A549 (cell line): ENCODE measurements around the gene ZGLP1. TPM values are rescaled to one million over a fixed set of nuclear protein-coding genes. Genes with fewer than 3 reads are reported as not detected.
A peak's percentile ranks its signal among the peaks of the same experiment; 100 is the strongest.

Source experiments
- ATAC-seq, 2 experiments: fragments of 200-7000 bp in 1 of 2; fragments of >200 bp in 1 of 2; cut with Nextera tagmentation in 1 of 2; cut with Tn5 transposase in 1 of 2; 3 replicates each; pipeline versions ENCODE4 v1.8.0 to v1.9.1; 2018 to 2020; ENCODE audit warnings: mild to moderate bottlenecking in 1 of 2, moderate library complexity in 1 of 2
- CTCF ChIA-PET: fragments of 300-600 bp; sonication (Branson Sonifier 250); formaldehyde crosslinking; extraction: SDS; loops from one replicate; lab custom pipeline; 2021; ENCODE audit warnings: antibody characterized with exemption, inconsistent platforms; lab: Yijun Ruan, JAX
- POLR2A ChIA-PET: fragments of 350-600 bp; formaldehyde crosslinking; extraction: SDS; loops from one replicate; lab custom pipeline; 2021; ENCODE audit warnings: antibody characterized with exemption, inconsistent platforms; lab: Yijun Ruan, JAX
- DNase-seq, 2 experiments: peaks; one replicate each; pipeline versions ENCODE4 v3.0.0 to v3.0.0-alpha.2; 2011 to 2016; ENCODE audit warnings: low read depth in 1 of 2, low spot score in 1 of 2
- FAIRE-seq: peaks from 2 replicates; lab custom pipeline; 2011; peaks lifted over from hg19 to GRCh38; lab: Jason Lieb, UNC
- H3K27ac ChIP-seq, 2 experiments: fragments of >200 bp; sonication (Bioruptor Twin); formaldehyde crosslinking; 3 replicates each; pipeline ENCODE4 v1.5.1; 2016 to 2017
- H3K4me1 ChIP-seq: fragments of >200 bp; sonication (Bioruptor Twin); formaldehyde crosslinking; 3 replicates; pipeline ENCODE4 v1.6.1; 2016
- H3K4me2 ChIP-seq: fragments of >200 bp; sonication (Bioruptor Twin); formaldehyde crosslinking; 3 replicates; pipeline ENCODE4 v1.6.1; 2016
- H3K4me3 ChIP-seq: fragments of >200 bp; sonication (Bioruptor Twin); formaldehyde crosslinking; 3 replicates; pipeline ENCODE4 v1.5.1; 2016
- H3K9me3 ChIP-seq: fragments of >200 bp; sonication (Bioruptor Twin); formaldehyde crosslinking; 3 replicates; pipeline ENCODE4 v1.6.1; 2016
- CBX2 ChIP-seq: fragments of 200-600 bp; sonication (generic); IDR thresholded peaks from 2 replicates; pipeline ENCODE4 v1.6.1; 2016; ENCODE audit warnings: low read depth, mild to moderate bottlenecking, borderline replicate concordance
- CBX8 ChIP-seq: fragments of 200-600 bp; sonication (generic); IDR thresholded peaks from 2 replicates; pipeline ENCODE4 v1.6.1; 2016
- CHD2 ChIP-seq: fragments of 150-350 bp; IDR thresholded peaks from 2 replicates; pipeline ENCODE4 v1.6.1; 2014; ENCODE audit warnings: low read length; ENCODE audit not compliant: partially characterized antibody
- ESRRA ChIP-seq: fragments of 150-350 bp; IDR thresholded peaks from 2 replicates; pipeline ENCODE4 v1.6.1; 2014; ENCODE audit warnings: mild to moderate bottlenecking, low read length, borderline replicate concordance
- GATA3 ChIP-seq: IDR thresholded peaks from 2 replicates; pipeline ENCODE4 v1.6.1; 2012; ENCODE audit warnings: borderline replicate concordance
- HDAC2 ChIP-seq: fragments of 200-600 bp; sonication (generic); IDR thresholded peaks from 2 replicates; pipeline ENCODE4 v1.6.1; 2016
- HOXA7 ChIP-seq: fragments of 250-450 bp; sonication (Bioruptor Pico); IDR thresholded peaks from 2 replicates; pipeline ENCODE4 v1.5.0; 2020; ENCODE audit warnings: mild to moderate bottlenecking, moderate library complexity
- HOXB13 ChIP-seq: fragments of 250-450 bp; sonication (Bioruptor Pico); IDR thresholded peaks from 2 replicates; pipeline ENCODE4 v1.5.0; 2020; ENCODE audit warnings: low read depth, mild to moderate bottlenecking, moderate library complexity
- JUNB ChIP-seq: fragments of >200 bp; sonication (Bioruptor Twin); formaldehyde crosslinking; IDR thresholded peaks from 2 replicates; pipeline ENCODE4 v1.6.1; 2016
- MAZ ChIP-seq: fragments of 150-350 bp; IDR thresholded peaks from 2 replicates; pipeline ENCODE4 v1.6.1; 2014; ENCODE audit warnings: antibody characterized with exemption, low read depth, low read length, borderline replicate concordance
- MYC ChIP-seq: IDR thresholded peaks from 2 replicates; pipeline ENCODE4 v1.6.1; 2012; ENCODE audit warnings: mild to moderate bottlenecking, inconsistent platforms, low read length, improper control_type of control experiment, borderline replicate concordance
- NFE2L2 ChIP-seq: fragments of 150-350 bp; conservative IDR thresholded peaks from 2 replicates; pipeline ENCODE4 v1.6.1; 2014; ENCODE audit warnings: low read length
- PHF8 ChIP-seq: fragments of 200-600 bp; sonication (generic); IDR thresholded peaks from 2 replicates; pipeline ENCODE4 v1.6.1; 2016; ENCODE audit warnings: low read depth, mild to moderate bottlenecking, antibody characterized with exemption, moderate library complexity, borderline replicate concordance
- POLR2A ChIP-seq: IDR thresholded peaks from 2 replicates; pipeline ENCODE4 v1.6.1; 2012; ENCODE audit warnings: mild to moderate bottlenecking, low read length
- POLR2AphosphoS2 ChIP-seq: conservative IDR thresholded peaks from 2 replicates; pipeline ENCODE4 v1.6.1; 2012; ENCODE audit warnings: low read length, improper control_type of control experiment, inconsistent platforms
- ZSCAN20 ChIP-seq: fragments of 250-450 bp; sonication (Bioruptor Pico); IDR thresholded peaks from 2 replicates; pipeline ENCODE4 v1.8.0; 2022; ENCODE audit warnings: mild to moderate bottlenecking, moderate library complexity
- whole genome bisulfite sequencing: methylation state at CpG from one replicate; pipeline ENCODE4 v1.1.6; 2017; ENCODE audit errors: missing lambda C conversion rate; 5-methylcytosine and 5-hydroxymethylcytosine counted together
- polyA minus RNA-seq: library from RNA; depleted of rRNA, polyadenylated mRNA; stranded (reverse); fragments of >200 nt; gene quantifications from 2 replicates; pipeline ENCODE4 v1.2.3, GENCODE V29; 2011; rRNA and poly(A)+ RNA removed
- polyA plus RNA-seq, 4 experiments: library from polyadenylated mRNA; depleted of rRNA in 3 of 4; stranded (reverse); fragments of >200 nt; fragmentation: RNase III in 1 of 4; extraction: RNeasy Plus Mini Kit Qiagen cat#74134 plus additional on column Dnase treatment in 1 of 4; gene quantifications; 2 replicates in 3 of 4; 3 replicates in 1 of 4; pipeline ENCODE4 v1.2.3, GENCODE V29; 2011 to 2017
- TF ChIP-seq, protein P1 (sequence below): IDR thresholded peaks from 2 replicates; pipeline ENCODE4 v1.6.1; 2012
- TF ChIP-seq, protein P2 (sequence below): fragments of 200-600 bp; sonication (generic); IDR thresholded peaks from 2 replicates; pipeline ENCODE4 v1.6.1; 2016; ENCODE audit warnings: antibody characterized with exemption, mild to moderate bottlenecking, moderate library complexity

The ZGLP1 gene
- polyA plus RNA-seq (2011; rRNA removed) (0.84 and 1.2 TPM in 2 replicates), polyA plus RNA-seq (2017; fragmentation: RNase III; extraction: RNeasy Plus Mini Kit Qiagen cat#74134 plus additional on column Dnase treatment) (1.7 to 2.1 TPM (median 1.9 TPM) in 3 replicates), polyA minus RNA-seq (0.12 TPM in 1 of 2 replicates, not detected in the other)
- 2.5 and 3.0 TPM in 2 replicates for polyA plus RNA-seq (2012; cell fraction: cytosol; rRNA removed)
- 10.1 and 10.7 TPM in 2 replicates for polyA plus RNA-seq (2012; cell fraction: nucleus; rRNA removed)

DNA sequence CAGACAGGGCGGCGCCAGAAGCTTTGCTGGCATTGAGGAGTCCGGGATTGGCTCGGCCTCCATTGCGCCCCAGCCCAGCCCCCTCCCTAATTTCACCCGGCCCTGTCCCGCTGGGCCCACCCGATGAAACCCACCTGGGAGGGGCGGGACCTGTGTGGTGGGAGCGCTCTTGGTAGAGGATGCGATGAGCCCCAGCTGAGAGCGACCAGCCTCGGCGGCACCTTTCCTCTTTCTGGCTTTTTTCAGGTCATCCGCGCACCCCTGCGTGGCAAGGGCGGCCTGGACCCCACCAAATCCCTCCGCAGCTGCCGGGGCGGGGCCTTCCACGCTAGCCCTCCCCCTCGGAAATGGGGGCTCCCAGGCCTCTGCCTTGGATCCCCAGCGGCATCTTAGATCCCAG is at the start of gene ZGLP1:
Gene ZGLP1, minus strand, starts transcription at position 393 of the 400 bp plus-strand sequence.
- POLR2A ChIA-PET: no interaction called here

DNA sequence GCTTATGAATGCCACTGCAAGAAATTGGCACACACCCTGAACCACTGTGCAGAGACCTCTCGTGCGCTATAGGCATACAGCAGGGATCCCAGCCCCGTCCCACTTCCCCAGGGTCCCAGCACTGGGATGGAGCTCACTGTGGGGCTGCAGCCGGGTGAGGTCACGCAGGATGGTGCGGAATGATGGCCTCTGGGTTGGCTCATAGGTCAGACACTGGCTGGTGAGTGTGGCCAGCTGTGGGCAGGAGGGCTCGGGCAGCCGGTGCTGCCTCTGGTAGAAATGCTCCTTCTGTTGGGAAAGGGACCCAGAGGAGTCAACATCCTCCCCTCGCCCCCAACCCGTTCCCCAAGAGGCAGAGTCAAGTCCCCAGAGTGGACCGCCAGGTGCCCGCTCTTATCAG is 46.8 kb upstream of the ZGLP1 start:
- CTCF ChIA-PET: interaction anchor here (1.0 kb wide), 2 partner anchors 13 to 87 kb away, joined by 3 read pairs; no protein-coding TSS in a partner anchor
- Histone ChIP-seq H3K9me3 (no peaks in the 10 kb centered on the region), H3K4me1 (no peaks in the 10 kb centered on the region), H3K4me3 (no peak overlapping the region), H3K27ac (no peak overlapping the region), H3K4me2 (no peak overlapping the region)
- ATAC-seq (no peak), DNase-seq (no peak), FAIRE-seq (no peak)
- POLR2A ChIA-PET: no interaction called here
- TF ChIP-seq HDAC2: no peak
- WGBS: 85% methylated on average over 6 of the region's 12 CpGs

More for the DNA sequence above, at the start of gene ZGLP1:
- TF ChIP-seq ESRRA (no peak), MYC (no peak), MAZ (no peak), CBX8 (no peak)
- Histone ChIP-seq H3K9me3 (no peaks in the 10 kb centered on the region), H3K4me1 (no peaks in the 10 kb centered on the region), H3K27ac (no peak within 1 kb of the TSS), H3K4me3 (no peak within 1 kb of the TSS), H3K4me2 (no peak within 1 kb of the TSS)
- DNase-seq: no peak
- ATAC-seq: no peak
- WGBS: 88% methylated on average over 8 of the region's 24 CpGs
- CTCF ChIA-PET: interaction anchor here (0.8 to 1.0 kb wide), 2 partner anchors 32 to 38 kb away, joined by 3 to 4 read pairs; partner anchors contain the start of gene ICAM1
- no peak for FAIRE-seq

DNA sequence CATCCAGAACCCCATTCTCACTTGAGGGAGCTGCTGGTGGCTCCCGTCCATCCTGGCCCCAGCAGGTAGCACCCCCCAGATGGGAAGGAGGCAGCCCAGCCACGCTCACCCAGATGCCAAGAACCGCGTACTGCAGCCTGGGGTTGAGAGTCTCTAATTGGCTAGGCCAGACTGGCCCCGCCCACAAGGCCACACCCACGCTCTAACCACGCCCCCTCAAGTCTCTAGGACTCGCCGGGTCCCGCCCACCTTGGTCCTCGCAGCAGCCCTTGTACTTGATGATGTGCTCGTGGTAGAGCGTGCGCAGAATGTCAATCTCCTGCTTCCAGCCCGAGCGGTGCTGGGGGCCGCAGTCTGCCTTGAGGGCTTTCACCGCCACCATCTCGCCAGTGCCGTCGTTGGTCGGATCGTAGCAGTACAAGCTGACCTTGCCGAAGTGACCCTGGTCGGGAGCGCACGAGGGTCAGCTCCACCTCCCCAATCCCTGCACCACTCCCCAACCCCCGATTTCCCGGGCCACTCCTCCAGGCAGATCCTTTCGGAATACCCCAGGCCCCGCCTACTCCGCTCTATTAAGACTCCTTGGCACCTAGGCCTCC is 44.3 kb upstream of the ZGLP1 start:
- FAIRE-seq: no peak
- ChIA-PET CTCF (no interaction called here), POLR2A (interaction anchor here (0.6 kb wide), 1 partner anchor 20 kb away, joined by 3 read pairs; no protein-coding TSS in a partner anchor)
- peak; percentile 33 to 68; a peak in 3 of 6 replicates for ATAC-seq
- 96% methylated on average over 23 of the region's 32 CpGs for WGBS
- H3K4me2 ChIP-seq: no peak overlapping the region
- H3K9me3 ChIP-seq: no peaks in the 10 kb centered on the region
- H3K27ac ChIP-seq: no peak overlapping the region
- TF ChIP-seq PHF8: no peak
- no peak for TF ChIP-seq ZSCAN20 (CRISPR knock-in tag)
- TF ChIP-seq, protein P1, sequence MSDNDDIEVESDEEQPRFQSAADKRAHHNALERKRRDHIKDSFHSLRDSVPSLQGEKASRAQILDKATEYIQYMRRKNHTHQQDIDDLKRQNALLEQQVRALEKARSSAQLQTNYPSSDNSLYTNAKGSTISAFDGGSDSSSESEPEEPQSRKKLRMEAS: no peak
- no peak for TF ChIP-seq CHD2
- TF ChIP-seq NFE2L2: no peak
- no peak for TF ChIP-seq HOXA7
- TF ChIP-seq, protein P2, sequence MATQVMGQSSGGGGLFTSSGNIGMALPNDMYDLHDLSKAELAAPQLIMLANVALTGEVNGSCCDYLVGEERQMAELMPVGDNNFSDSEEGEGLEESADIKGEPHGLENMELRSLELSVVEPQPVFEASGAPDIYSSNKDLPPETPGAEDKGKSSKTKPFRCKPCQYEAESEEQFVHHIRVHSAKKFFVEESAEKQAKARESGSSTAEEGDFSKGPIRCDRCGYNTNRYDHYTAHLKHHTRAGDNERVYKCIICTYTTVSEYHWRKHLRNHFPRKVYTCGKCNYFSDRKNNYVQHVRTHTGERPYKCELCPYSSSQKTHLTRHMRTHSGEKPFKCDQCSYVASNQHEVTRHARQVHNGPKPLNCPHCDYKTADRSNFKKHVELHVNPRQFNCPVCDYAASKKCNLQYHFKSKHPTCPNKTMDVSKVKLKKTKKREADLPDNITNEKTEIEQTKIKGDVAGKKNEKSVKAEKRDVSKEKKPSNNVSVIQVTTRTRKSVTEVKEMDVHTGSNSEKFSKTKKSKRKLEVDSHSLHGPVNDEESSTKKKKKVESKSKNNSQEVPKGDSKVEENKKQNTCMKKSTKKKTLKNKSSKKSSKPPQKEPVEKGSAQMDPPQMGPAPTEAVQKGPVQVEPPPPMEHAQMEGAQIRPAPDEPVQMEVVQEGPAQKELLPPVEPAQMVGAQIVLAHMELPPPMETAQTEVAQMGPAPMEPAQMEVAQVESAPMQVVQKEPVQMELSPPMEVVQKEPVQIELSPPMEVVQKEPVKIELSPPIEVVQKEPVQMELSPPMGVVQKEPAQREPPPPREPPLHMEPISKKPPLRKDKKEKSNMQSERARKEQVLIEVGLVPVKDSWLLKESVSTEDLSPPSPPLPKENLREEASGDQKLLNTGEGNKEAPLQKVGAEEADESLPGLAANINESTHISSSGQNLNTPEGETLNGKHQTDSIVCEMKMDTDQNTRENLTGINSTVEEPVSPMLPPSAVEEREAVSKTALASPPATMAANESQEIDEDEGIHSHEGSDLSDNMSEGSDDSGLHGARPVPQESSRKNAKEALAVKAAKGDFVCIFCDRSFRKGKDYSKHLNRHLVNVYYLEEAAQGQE: no peak
- TF ChIP-seq MAZ: no peak
- TF ChIP-seq POLR2AphosphoS2: no peak
- no peak for TF ChIP-seq POLR2A
- TF ChIP-seq HOXB13: no peak
- TF ChIP-seq JUNB: no peak
- no peak for TF ChIP-seq GATA3
- TF ChIP-seq CBX2: no peak
- no peak overlapping the region for H3K4me3 ChIP-seq
- no peaks in the 10 kb centered on the region for H3K4me1 ChIP-seq
- DNase-seq: peak in 1 of 2 experiments; percentile 56
